WERI-Rb-1 (cell line): ENCODE results near the gene KCNRG.

Source experiments
- DNase-seq: peaks from one replicate; pipeline ENCODE4 v3.0.0-alpha.2; 2020
- H3K27ac ChIP-seq: fragments of 250-450 bp; sonication (Bioruptor Pico); 2 replicates; pipeline ENCODE4 v1.5.1; 2020; ENCODE audit warnings: mild to moderate bottlenecking, moderate library complexity
- H3K27me3 ChIP-seq: fragments of 250-450 bp; sonication (Bioruptor Pico); 2 replicates; pipeline ENCODE4 v1.5.1; 2021; ENCODE audit warnings: mild to moderate bottlenecking, low read depth, moderate library complexity; ENCODE audit not compliant: insufficient read depth, severe bottlenecking
- H3K36me3 ChIP-seq: fragments of 250-450 bp; sonication (Bioruptor Pico); 2 replicates; pipeline ENCODE4 v1.5.1; 2020; ENCODE audit warnings: mild to moderate bottlenecking, moderate library complexity
- H3K4me3 ChIP-seq: 2 replicates; pipeline ENCODE4 v1.5.1; 2011; ENCODE audit warnings: low read depth, mild to moderate bottlenecking, control low read depth, low read length
- H3K9me3 ChIP-seq: fragments of 250-450 bp; sonication (Bioruptor Pico); 2 replicates; pipeline ENCODE4 v1.5.1; 2021; ENCODE audit warnings: mild to moderate bottlenecking, moderate library complexity; ENCODE audit not compliant: severe bottlenecking
- CTCF ChIP-seq: IDR thresholded peaks from 2 replicates; pipeline ENCODE4 v1.5.1; 2011; ENCODE audit warnings: low read depth, mild to moderate bottlenecking, control low read depth, inconsistent platforms, low read length

KCNRG gene

DNA sequence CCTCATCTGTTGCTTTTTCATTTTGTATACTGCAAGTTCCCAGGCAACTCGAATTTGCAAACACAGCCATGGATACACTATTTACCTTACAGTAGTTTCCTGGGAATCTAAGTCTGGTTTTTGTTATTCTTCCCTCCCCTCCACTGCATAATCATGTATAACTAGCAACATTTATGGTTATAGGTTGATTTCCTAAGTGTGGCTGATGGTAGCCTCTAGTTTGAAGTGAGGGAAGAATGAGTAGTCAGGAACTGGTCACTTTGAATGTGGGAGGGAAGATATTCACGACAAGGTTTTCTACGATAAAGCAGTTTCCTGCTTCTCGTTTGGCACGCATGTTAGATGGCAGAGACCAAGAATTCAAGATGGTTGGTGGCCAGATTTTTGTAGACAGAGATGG lies at the start of gene KCNRG:
Gene KCNRG (plus strand): TSS at position 187 of the 400 bp plus-strand sequence. CDS start 50 bp downstream, at position 237.
- H3K27ac ChIP-seq: no peak within 1 kb of the TSS
- H3K36me3 ChIP-seq: peaks cover 3% of the 10 kb centered on the region; the same call in 1 of the 2 replicates
- H3K4me3 ChIP-seq: no peak within 1 kb of the TSS
- TF ChIP-seq CTCF: no peak
- H3K27me3 ChIP-seq: no peaks in the 10 kb centered on the region
- no peaks in the 10 kb centered on the region for H3K9me3 ChIP-seq
- DNase-seq: no peak

GRCh38 chr13:49967456-49967855 lies 47.8 kb upstream of the KCNRG start:
- H3K4me3 ChIP-seq: no peak overlapping the region
- H3K9me3 ChIP-seq: no peaks in the 10 kb centered on the region
- H3K27me3 ChIP-seq: no peaks in the 10 kb centered on the region
- TF ChIP-seq CTCF: no peak
- DNase-seq: no peak
- H3K27ac ChIP-seq: no peak overlapping the region
- no peaks in the 10 kb centered on the region for H3K36me3 ChIP-seq

DNA sequence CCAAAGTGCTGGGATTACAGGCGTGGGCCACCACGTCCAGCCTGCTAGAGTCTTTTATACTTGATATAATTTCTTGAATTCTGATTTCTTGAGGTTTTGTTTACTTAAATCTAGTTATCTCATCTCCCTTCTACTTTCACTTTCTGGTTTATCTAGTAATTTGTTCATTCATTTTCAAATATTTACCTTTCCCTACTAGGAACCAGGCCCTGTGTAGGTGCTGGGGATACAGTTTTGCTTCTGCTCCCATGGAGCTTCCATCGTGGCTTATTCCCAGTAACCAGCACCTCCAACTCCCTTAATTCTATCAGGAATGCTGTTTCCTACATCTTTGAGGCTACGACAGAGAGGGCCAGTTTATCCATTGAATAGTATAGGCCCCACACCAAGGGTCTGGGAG lies 42.5 kb upstream of the KCNRG start:
- Histone ChIP-seq H3K27me3 (no peaks in the 10 kb centered on the region), H3K27ac (no peak overlapping the region), H3K4me3 (no peak overlapping the region), H3K9me3 (no peaks in the 10 kb centered on the region), H3K36me3 (no peaks in the 10 kb centered on the region)
- TF ChIP-seq CTCF: no peak
- no peak for DNase-seq

GRCh38 chr13:49975826-49976225 lies 39.4 kb upstream of the KCNRG start:
- Histone ChIP-seq H3K27ac (no peak overlapping the region), H3K27me3 (no peaks in the 10 kb centered on the region)
- no peak for DNase-seq

DNA sequence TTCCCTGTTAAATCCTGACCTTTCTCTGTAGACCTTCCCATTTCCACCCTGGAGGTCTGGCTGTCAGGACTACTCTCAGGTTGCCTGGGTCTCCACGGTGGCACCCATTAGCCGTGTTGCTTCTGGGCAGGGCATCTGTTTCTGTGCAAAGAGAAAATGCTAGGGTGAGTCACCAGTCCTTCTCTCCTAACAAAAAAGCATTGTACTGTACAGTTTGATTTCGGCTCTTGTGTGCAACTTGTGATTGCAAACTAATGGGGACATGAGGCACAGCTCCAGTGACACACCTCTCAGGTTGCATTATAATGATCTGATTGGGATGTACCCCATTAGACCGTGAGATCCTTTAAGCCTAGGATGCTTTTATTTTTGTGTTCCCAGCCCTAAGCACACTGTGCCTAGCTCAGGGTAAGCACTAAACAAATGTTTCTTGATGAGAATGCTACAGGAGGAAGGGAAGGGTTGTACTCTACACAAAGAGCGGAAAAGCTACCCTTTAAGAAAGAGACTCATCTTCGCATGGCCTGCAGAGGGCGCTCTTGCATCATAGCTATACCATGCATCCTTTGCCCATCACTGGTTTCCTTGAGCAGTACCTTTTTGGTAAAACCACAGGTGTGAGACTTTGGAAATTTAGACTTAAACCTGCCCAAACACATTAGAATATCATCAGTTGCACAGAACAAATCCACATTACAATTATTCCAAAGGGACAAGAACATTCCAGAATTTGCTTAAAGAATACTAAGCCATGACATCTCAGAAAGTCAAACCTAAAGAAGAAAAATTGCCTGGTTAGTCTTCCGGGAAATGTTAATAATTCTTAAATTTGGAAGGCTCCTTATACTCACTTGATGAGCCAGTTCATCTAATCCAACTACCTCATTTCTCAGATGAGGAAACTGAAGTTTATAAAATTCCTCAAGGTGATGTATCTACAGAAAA lies 38.7 kb upstream of the KCNRG start:
- no peak overlapping the region for H3K4me3 ChIP-seq
- H3K27me3 ChIP-seq: no peaks in the 10 kb centered on the region
- peak; percentile 39 for DNase-seq
- H3K27ac ChIP-seq: no peak overlapping the region
- TF ChIP-seq CTCF: peak; percentile 75
- H3K9me3 ChIP-seq: no peaks in the 10 kb centered on the region
- H3K36me3 ChIP-seq: no peaks in the 10 kb centered on the region

More at GRCh38 chr13:49975826-49976225, 39.4 kb upstream of the KCNRG start:
- TF ChIP-seq CTCF: no peak
- H3K36me3 ChIP-seq: no peaks in the 10 kb centered on the region
- H3K4me3 ChIP-seq: no peak overlapping the region
- H3K9me3 ChIP-seq: no peaks in the 10 kb centered on the region
